ENCODE data around the gene SPEM1. TPM values are rescaled to one million over a fixed set of nuclear protein-coding genes. Genes with fewer than 3 reads are reported as not detected.
A peak's percentile ranks its signal among the peaks of the same experiment; 100 is the strongest.

The SPEM1 gene
- total RNA-seq, 2 experiments from 2014 or later, result not detected

DNA sequence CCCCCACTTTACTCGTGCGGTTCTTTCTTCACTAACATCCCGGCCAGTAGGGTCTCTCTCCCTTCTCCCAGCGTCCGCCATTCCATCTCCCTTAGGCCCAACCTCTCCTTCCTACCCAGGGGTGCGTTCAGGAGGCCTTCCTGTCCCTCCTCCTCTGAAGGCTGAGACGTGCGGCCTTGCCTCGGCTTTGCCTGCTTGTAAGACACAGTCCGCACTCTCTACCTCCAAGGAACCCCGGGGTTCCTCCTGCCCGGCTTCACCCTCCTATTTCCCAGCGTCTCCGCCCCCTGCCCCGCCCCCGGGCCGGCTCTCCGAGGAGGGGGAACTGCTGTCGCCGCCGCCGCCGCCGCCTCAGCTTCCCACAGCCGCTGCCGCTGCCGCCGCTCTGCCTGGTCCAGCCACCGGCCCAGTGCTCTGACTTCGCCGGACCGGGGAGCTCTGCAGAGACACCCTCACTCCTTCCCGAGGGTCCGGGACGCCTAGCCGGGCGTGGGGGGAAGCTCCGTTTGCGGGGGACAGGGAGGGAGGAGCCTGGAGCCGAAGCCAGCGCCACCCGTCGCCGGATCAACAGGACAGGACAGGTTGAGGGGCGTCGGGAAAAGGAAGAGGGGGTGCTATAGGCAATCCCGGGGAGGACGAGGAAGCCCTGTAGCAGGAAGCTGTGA lies 18.0 kb downstream of the SPEM1 start:
- Mint-ChIP-seq H3K9me3 (ENCODE audit: insufficient read depth) (no peaks in the 10 kb centered on the region), H3K27ac (peak overlapping the region; percentile 75), H3K4me3 (peak overlapping the region; percentile 95), H3K27me3 (ENCODE audit: low read depth) (peaks cover 17% of the 10 kb centered on the region), H3K36me3 (ENCODE audit: low read depth) (peaks cover 15% of the 10 kb centered on the region), H3K4me1 (ENCODE audit: low read depth) (peaks cover 43% of the 10 kb centered on the region)
- POLR2A ChIA-PET, result interaction anchor here (0.6 to 3.0 kb wide), 6 partner anchors 20 to 249 kb away, joined by 3 to 12 read pairs (median 4); partner anchors contain the start of genes ACAP1, POLR2A and TP53
- CTCF ChIA-PET, result interaction anchor here (1.4 to 6.5 kb wide), 10 partner anchors 16 to 122 kb away, joined by 4 to 78 read pairs (median 20); partner anchors contain the start of genes ACAP1, NEURL4, POLR2A and SENP3
- DNase-seq, result peak; percentile 73
- no peak for ATAC-seq

- Mint-ChIP-seq H3K4me3 (peak overlapping the region; percentile 95), H3K27ac (peak overlapping the region; percentile 62), H3K36me3 (ENCODE audit: low read depth) (peaks cover 20% of the 10 kb centered on the region), H3K9me3 (ENCODE audit: insufficient read depth) (no peaks in the 10 kb centered on the region), H3K4me1 (ENCODE audit: low read depth) (peaks cover 43% of the 10 kb centered on the region), H3K27me3 (ENCODE audit: low read depth) (peaks cover 18% of the 10 kb centered on the region)
- DNase-seq (no peak), ATAC-seq (no peak)
- CTCF ChIA-PET, result interaction anchor here (1.3 to 6.5 kb wide), 8 partner anchors 16 to 121 kb away, joined by 4 to 78 read pairs (median 34); partner anchors contain the start of genes ACAP1, POLR2A, SENP3 and SLC35G6
- POLR2A ChIA-PET, result interaction anchor here (0.6 to 1.5 kb wide), 6 partner anchors 19 to 248 kb away, joined by 3 to 12 read pairs (median 3); partner anchors contain the start of genes POLR2A and TP53
These were observed 18.7 kb downstream of the SPEM1 start for GRCh38 chr17:7438656-7439460.

DNA sequence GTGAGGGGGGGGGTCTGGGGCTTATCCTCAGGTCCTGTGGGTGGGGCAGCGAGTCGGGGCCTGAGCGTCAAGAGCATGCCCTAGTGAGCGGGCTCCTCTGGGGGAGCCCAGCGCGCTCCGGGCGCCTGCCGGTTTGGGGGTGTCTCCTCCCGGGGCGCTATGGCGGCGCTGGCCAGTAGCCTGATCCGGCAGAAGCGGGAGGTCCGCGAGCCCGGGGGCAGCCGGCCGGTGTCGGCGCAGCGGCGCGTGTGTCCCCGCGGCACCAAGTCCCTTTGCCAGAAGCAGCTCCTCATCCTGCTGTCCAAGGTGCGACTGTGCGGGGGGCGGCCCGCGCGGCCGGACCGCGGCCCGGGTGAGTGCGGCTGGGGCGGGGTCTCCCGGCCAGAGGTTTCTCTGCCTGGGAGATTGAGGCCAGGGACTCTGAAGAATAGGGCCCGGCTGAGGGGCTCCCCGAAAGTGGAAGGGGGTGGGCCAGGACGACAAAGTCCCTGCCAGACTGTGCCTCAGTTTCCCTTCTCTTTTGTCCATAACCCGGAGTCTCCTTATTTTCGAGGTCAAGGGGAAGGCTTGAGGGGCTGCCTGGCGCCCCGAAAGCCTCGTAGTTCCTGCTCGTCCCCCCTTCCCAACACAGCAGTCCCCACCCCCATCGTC lies 19.5 kb downstream of the SPEM1 start, which contains the start of gene FGF11:
FGF11 (plus strand) TSS at position 51 of the 651 bp plus-strand sequence; CDS start at position 160, 109 bp downstream.
- DNase-seq (peak; percentile 29), ATAC-seq (no peak)
- Mint-ChIP-seq H3K27me3 (ENCODE audit: low read depth) (peaks cover 20% of the 10 kb centered on the region), H3K4me3 (peak within 1 kb of the TSS; percentile 95), H3K27ac (peak within 1 kb of the TSS; percentile 62), H3K4me1 (ENCODE audit: low read depth) (peaks cover 46% of the 10 kb centered on the region), H3K9me3 (ENCODE audit: insufficient read depth) (no peaks in the 10 kb centered on the region), H3K36me3 (ENCODE audit: low read depth) (peaks cover 22% of the 10 kb centered on the region)
- CTCF ChIA-PET, result interaction anchor here (0.7 to 6.5 kb wide), 8 partner anchors 13 to 150 kb away, joined by 4 to 78 read pairs (median 4); partner anchors contain the start of genes PLSCR3, SLC35G6, SOX15 and TMEM95
- POLR2A ChIA-PET, result interaction anchor here (0.9 to 2.9 kb wide), 4 partner anchors 15 to 56 kb away, joined by 3 to 20 read pairs (median 3); no protein-coding TSS in a partner anchor

- peak; percentile 63 for DNase-seq
- Mint-ChIP-seq H3K9me3 (ENCODE audit: insufficient read depth) (no peaks in the 10 kb centered on the region), H3K36me3 (ENCODE audit: low read depth) (peaks cover 22% of the 10 kb centered on the region), H3K4me1 (ENCODE audit: low read depth) (peaks cover 47% of the 10 kb centered on the region), H3K27me3 (ENCODE audit: low read depth) (peaks cover 22% of the 10 kb centered on the region), H3K4me3 (peak overlapping the region; percentile 95), H3K27ac (peak overlapping the region; percentile 56)
- ATAC-seq, result no peak
- ChIA-PET CTCF (interaction anchor here (0.7 to 6.5 kb wide), 10 partner anchors 13 to 248 kb away, joined by 4 to 78 read pairs (median 6); partner anchors contain the start of genes PLSCR3, SENP3, SLC35G6 and SOX15), POLR2A (interaction anchor here (0.6 to 2.9 kb wide), 5 partner anchors 15 to 56 kb away, joined by 3 to 20 read pairs (median 3); partner anchors contain the start of genes POLR2A and TMEM256)
These were observed 20.1 kb downstream of the SPEM1 start for GRCh38 chr17:7440113-7440833.

DNA sequence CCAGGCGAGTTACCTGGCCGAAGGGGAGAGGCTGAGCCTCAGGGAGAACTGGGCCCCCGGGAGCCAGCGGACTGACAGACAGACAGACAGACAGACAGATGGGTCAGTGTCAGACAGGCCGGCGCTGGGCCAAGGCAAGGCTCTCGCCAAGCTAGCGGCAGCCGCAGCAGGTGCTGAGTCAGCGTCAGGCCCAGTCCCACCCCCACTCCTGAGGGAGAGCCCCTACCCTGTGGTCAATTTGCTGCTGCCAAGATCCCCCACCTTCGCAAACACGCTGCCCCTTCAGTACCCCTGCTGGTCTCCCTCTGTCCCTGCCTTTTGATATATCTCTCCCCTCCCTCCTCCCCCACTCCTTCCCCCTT lies 20.7 kb downstream of the SPEM1 start:
- Mint-ChIP-seq H3K27me3 (ENCODE audit: low read depth) (peaks cover 27% of the 10 kb centered on the region), H3K36me3 (ENCODE audit: low read depth) (peaks cover 22% of the 10 kb centered on the region), H3K9me3 (ENCODE audit: insufficient read depth) (no peaks in the 10 kb centered on the region), H3K4me3 (peak overlapping the region; percentile 95), H3K27ac (peak overlapping the region; percentile 56), H3K4me1 (ENCODE audit: low read depth) (peaks cover 53% of the 10 kb centered on the region)
- DNase-seq, result peak; percentile 35
- ChIA-PET POLR2A (interaction anchor here (0.6 to 2.9 kb wide), 5 partner anchors 14 to 86 kb away, joined by 3 to 20 read pairs (median 7); partner anchors contain the start of genes POLR2A, TMEM256 and TMEM95), CTCF (interaction anchor here (0.6 to 6.5 kb wide), 9 partner anchors 12 to 247 kb away, joined by 4 to 78 read pairs (median 5); partner anchors contain the start of genes SENP3, SLC35G6, SOX15 and WRAP53)
- no peak for ATAC-seq

DNA sequence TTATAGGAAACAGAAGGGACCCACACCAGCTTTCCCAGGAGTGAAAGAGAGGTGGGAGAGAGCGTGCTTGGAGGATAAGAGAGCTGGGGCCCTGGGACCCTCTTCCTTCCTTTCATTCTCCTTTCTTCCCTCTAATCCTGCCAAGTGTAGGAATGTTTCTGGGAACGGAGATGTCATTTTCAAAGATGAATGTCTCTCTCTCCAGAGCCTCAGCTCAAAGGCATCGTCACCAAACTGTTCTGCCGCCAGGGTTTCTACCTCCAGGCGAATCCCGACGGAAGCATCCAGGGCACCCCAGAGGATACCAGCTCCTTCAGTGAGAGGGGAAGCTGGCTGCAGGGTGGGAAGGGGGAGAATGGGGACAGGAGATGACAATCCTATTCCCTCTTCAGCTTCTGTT lies 21.1 kb downstream of the SPEM1 start:
- CTCF ChIA-PET, result interaction anchor here (0.6 to 2.5 kb wide), 6 partner anchors 35 to 247 kb away, joined by 4 to 11 read pairs (median 5); partner anchors contain the start of genes SENP3, SOX15 and WRAP53
- Mint-ChIP-seq H3K27me3 (ENCODE audit: low read depth) (peaks cover 29% of the 10 kb centered on the region), H3K9me3 (ENCODE audit: insufficient read depth) (no peaks in the 10 kb centered on the region), H3K27ac (no peak overlapping the region), H3K36me3 (ENCODE audit: low read depth) (peaks cover 22% of the 10 kb centered on the region), H3K4me3 (peak overlapping the region; percentile 95), H3K4me1 (ENCODE audit: low read depth) (peaks cover 52% of the 10 kb centered on the region)
- POLR2A ChIA-PET, result interaction anchor here (0.6 to 2.9 kb wide), 5 partner anchors 14 to 125 kb away, joined by 3 to 20 read pairs (median 7); partner anchors contain the start of genes POLR2A and TMEM95
- no peak for ATAC-seq
- no peak for DNase-seq

DNA sequence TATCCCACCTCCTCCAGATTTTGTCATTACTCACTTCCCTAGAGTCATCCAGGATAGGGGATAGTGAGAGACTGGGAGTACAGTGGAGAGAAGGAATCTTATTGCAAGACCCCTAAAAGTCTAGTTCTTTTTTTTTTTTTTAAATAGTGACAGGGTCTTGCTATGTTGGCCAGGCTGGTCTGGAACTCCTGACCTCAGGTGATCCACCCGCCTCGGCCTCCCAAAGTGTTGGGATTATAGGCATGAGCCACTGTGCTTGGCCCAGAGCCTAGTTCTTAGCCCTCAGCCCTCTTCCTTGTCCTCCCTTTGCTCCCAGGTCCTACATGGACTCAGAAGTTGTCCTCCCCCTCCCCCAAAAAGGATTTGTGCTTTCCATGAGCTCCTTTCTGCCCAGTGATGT lies 22.0 kb downstream of the SPEM1 start:
- DNase-seq (no peak), ATAC-seq (no peak)
- Mint-ChIP-seq H3K27ac (no peak overlapping the region), H3K9me3 (ENCODE audit: insufficient read depth) (no peaks in the 10 kb centered on the region), H3K4me3 (no peak overlapping the region), H3K36me3 (ENCODE audit: low read depth) (peaks cover 21% of the 10 kb centered on the region), H3K27me3 (ENCODE audit: low read depth) (peaks cover 32% of the 10 kb centered on the region), H3K4me1 (ENCODE audit: low read depth) (peaks cover 47% of the 10 kb centered on the region)
- ChIA-PET CTCF (interaction anchor here (0.7 to 2.5 kb wide), 6 partner anchors 12 to 246 kb away, joined by 3 to 11 read pairs (median 5); partner anchors contain the start of genes SENP3, SOX15 and WRAP53), POLR2A (interaction anchor here (1.4 to 2.9 kb wide), 3 partner anchors 13 to 42 kb away, joined by 7 to 20 read pairs (median 9); partner anchors contain the start of gene POLR2A)

- POLR2A ChIA-PET, result interaction anchor here (0.5 to 4.6 kb wide), 9 partner anchors 8 to 967 kb away, joined by 3 to 21 read pairs (median 3); partner anchors contain the start of genes MPDU1, POLR2A and ZBTB4
- no peak overlapping the region for H3K4me3 Mint-ChIP-seq
- H3K27me3 Mint-ChIP-seq (ENCODE audit: low read depth), result peaks cover 33% of the 10 kb centered on the region
- CTCF ChIA-PET, result interaction anchor here (1.1 to 5.3 kb wide), 8 partner anchors 8 to 117 kb away, joined by 3 to 50 read pairs (median 7); partner anchors contain the start of genes TMEM102 and TNFSF13
- peaks cover 34% of the 10 kb centered on the region for H3K4me1 Mint-ChIP-seq (ENCODE audit: low read depth)
- no peaks in the 10 kb centered on the region for H3K9me3 Mint-ChIP-seq (ENCODE audit: insufficient read depth)
- H3K27ac Mint-ChIP-seq, result no peak overlapping the region
- no peak for DNase-seq
- H3K36me3 Mint-ChIP-seq (ENCODE audit: low read depth), result peaks cover 24% of the 10 kb centered on the region
- ATAC-seq, result no peak
These were observed 23.7 kb downstream of the SPEM1 start for GRCh38 chr17:7443499-7444485.
